Activated CD4-positive, alpha-beta T cell treated with anti-CD3 and anti-CD28 coated beads for 36 hours (primary cell): Measurements from ENCODE around the gene CYP11A1. TPM values are rescaled to one million over a fixed set of nuclear protein-coding genes. Genes with fewer than 3 reads are reported as not detected.
"Not testable (repeated sequence)": the region's sequence is repeated elsewhere in the genome, so short reads cannot be mapped to it uniquely, and the experiment has no call there.

Source experiments
- ATAC-seq: fragments of 200-7000 bp; cut with Tn5 transposase; one replicate; pipeline ENCODE4 v1.10.0; 2021; ENCODE audit warnings: mild to moderate bottlenecking, moderate library complexity
- CTCF ChIA-PET: fragments of 350-600 bp; sonication (Branson Sonifier 250); formaldehyde crosslinking; loops from one replicate; lab custom pipeline; 2021; ENCODE audit warnings: antibody characterized with exemption; lab: Charles Lee
- POLR2A ChIA-PET: fragments of 350-600 bp; sonication (Branson Sonifier 250); formaldehyde crosslinking; loops from one replicate; lab custom pipeline; 2021; ENCODE audit warnings: antibody characterized with exemption, inconsistent platforms; lab: Charles Lee
- DNase-seq: peaks from one replicate; pipeline ENCODE4 v3.0.0-alpha.2; 2020
- H3K27ac Mint-ChIP-seq: one replicate; pipeline ENCODE4 v1.8.0; 2021; ENCODE audit warnings: mixed read lengths
- H3K27me3 Mint-ChIP-seq: one replicate; pipeline ENCODE4 v1.8.0; 2021; ENCODE audit warnings: mixed read lengths
- H3K36me3 Mint-ChIP-seq: one replicate; pipeline ENCODE4 v1.8.0; 2021; ENCODE audit warnings: low read depth, mixed read lengths
- H3K4me1 Mint-ChIP-seq: one replicate; pipeline ENCODE4 v1.8.0; 2021; ENCODE audit warnings: mixed read lengths
- H3K4me3 Mint-ChIP-seq: one replicate; pipeline ENCODE4 v1.8.0; 2021; ENCODE audit warnings: mild to moderate bottlenecking, moderate library complexity, mixed read lengths
- H3K9me3 Mint-ChIP-seq: one replicate; pipeline ENCODE4 v1.8.0; 2021; ENCODE audit warnings: low read depth, mixed read lengths
- intact Hi-C, 2 experiments: fragments of 100-400 bp; cut with DNase I in 1 of 2; cut with micrococcal nuclease in 1 of 2; formaldehyde crosslinking; loops; one replicate each; pipeline versions ENCODE4 v1.14.2 to v1.15.1; 2022 to 2024; cut with DNase I, micrococcal nuclease
- total RNA-seq, 2 experiments: library from RNA; stranded (reverse); gene quantifications; one replicate each; pipeline ENCODE4 v1.2.3, GENCODE V29; 2021

The CYP11A1 gene
- total RNA-seq, 2 experiments from 2014 or later = not detected

- POLR2A ChIA-PET = no interaction called here
- H3K27me3 Mint-ChIP-seq = peaks cover 14% of the 10 kb centered on the region
- intact Hi-C loops = no loop called here
- H3K4me3 Mint-ChIP-seq = no peak overlapping the region
- no peaks in the 10 kb centered on the region for H3K9me3 Mint-ChIP-seq
- H3K4me1 Mint-ChIP-seq = peaks cover 3% of the 10 kb centered on the region
- no peaks in the 10 kb centered on the region for H3K36me3 Mint-ChIP-seq
- no peak for ATAC-seq
- no peak overlapping the region for H3K27ac Mint-ChIP-seq
- CTCF ChIA-PET = interaction anchor here (0.7 to 1.5 kb wide), 7 partner anchors 11 to 272 kb away, joined by 3 to 4 read pairs (median 3); no protein-coding TSS in a partner anchor
- DNase-seq = no peak
These were observed 5.0 kb downstream of the CYP11A1 start for GRCh38 chr15:74362482-74362881.

GRCh38 chr15:74360855-74361254, 6.6 kb downstream of the CYP11A1 start:
- ATAC-seq, H3K9me3 Mint-ChIP-seq, DNase-seq, H3K36me3 Mint-ChIP-seq, POLR2A ChIA-PET, intact Hi-C loops, H3K27ac Mint-ChIP-seq, H3K4me3 Mint-ChIP-seq, H3K27me3 Mint-ChIP-seq, H3K4me1 Mint-ChIP-seq: not testable (repeated sequence)
- CTCF ChIA-PET = interaction anchor here (0.9 kb wide), 1 partner anchor 15 kb away, joined by 3 read pairs; no protein-coding TSS in a partner anchor

GRCh38 chr15:74359376-74359775, 8.1 kb downstream of the CYP11A1 start:
- H3K4me3 Mint-ChIP-seq, CTCF ChIA-PET, H3K36me3 Mint-ChIP-seq, DNase-seq, intact Hi-C loops, H3K9me3 Mint-ChIP-seq, H3K4me1 Mint-ChIP-seq, ATAC-seq, H3K27ac Mint-ChIP-seq: not testable (repeated sequence)
- peaks cover 13% of the 10 kb centered on the region for H3K27me3 Mint-ChIP-seq
- POLR2A ChIA-PET = interaction anchor here (0.7 kb wide), 1 partner anchor 552 kb away, joined by 4 read pairs; no protein-coding TSS in a partner anchor

- H3K4me1 Mint-ChIP-seq, H3K27ac Mint-ChIP-seq, H3K9me3 Mint-ChIP-seq, CTCF ChIA-PET, intact Hi-C loops, POLR2A ChIA-PET, H3K36me3 Mint-ChIP-seq, DNase-seq, H3K4me3 Mint-ChIP-seq, ATAC-seq: not testable (repeated sequence)
- H3K27me3 Mint-ChIP-seq = peaks cover 14% of the 10 kb centered on the region
These were observed 9.9 kb downstream of the CYP11A1 start for GRCh38 chr15:74357514-74357913.

- H3K4me1 Mint-ChIP-seq, ATAC-seq, POLR2A ChIA-PET, intact Hi-C loops, H3K36me3 Mint-ChIP-seq, H3K27ac Mint-ChIP-seq, H3K4me3 Mint-ChIP-seq, CTCF ChIA-PET, H3K9me3 Mint-ChIP-seq, DNase-seq: not testable (repeated sequence)
- peaks cover 14% of the 10 kb centered on the region for H3K27me3 Mint-ChIP-seq
These were observed 11.4 kb downstream of the CYP11A1 start for GRCh38 chr15:74356050-74356449.

- H3K27ac Mint-ChIP-seq, ATAC-seq, H3K4me1 Mint-ChIP-seq, H3K4me3 Mint-ChIP-seq, H3K9me3 Mint-ChIP-seq, DNase-seq, POLR2A ChIA-PET, intact Hi-C loops, H3K36me3 Mint-ChIP-seq, CTCF ChIA-PET: not testable (repeated sequence)
- peaks cover 14% of the 10 kb centered on the region for H3K27me3 Mint-ChIP-seq
These were observed 13.5 kb downstream of the CYP11A1 start for GRCh38 chr15:74353992-74354391.

GRCh38 chr15:74352393-74352910, 15.0 kb downstream of the CYP11A1 start:
- CTCF ChIA-PET = interaction anchor here (0.7 to 0.8 kb wide), 2 partner anchors 30 to 32 kb away, joined by 4 read pairs; no protein-coding TSS in a partner anchor
- Mint-ChIP-seq H3K4me3 (no peak overlapping the region), H3K36me3 (peaks cover 3% of the 10 kb centered on the region), H3K27me3 (peaks cover 14% of the 10 kb centered on the region), H3K9me3 (peaks cover 4% of the 10 kb centered on the region), H3K27ac (no peak overlapping the region), H3K4me1 (no peaks in the 10 kb centered on the region)
- POLR2A ChIA-PET = interaction anchor here (0.7 kb wide), 1 partner anchor 274 kb away, joined by 9 read pairs; no protein-coding TSS in a partner anchor
- no peak for ATAC-seq
- intact Hi-C loops = no loop called here
- DNase-seq = no peak

GRCh38 chr15:74351670-74352069, 15.8 kb downstream of the CYP11A1 start:
- ChIA-PET CTCF (interaction anchor here (0.7 to 0.8 kb wide), 2 partner anchors 30 to 31 kb away, joined by 4 read pairs; no protein-coding TSS in a partner anchor), POLR2A (no interaction called here)
- H3K4me1 Mint-ChIP-seq = no peaks in the 10 kb centered on the region
- peaks cover 14% of the 10 kb centered on the region for H3K27me3 Mint-ChIP-seq
- peaks cover 4% of the 10 kb centered on the region for H3K9me3 Mint-ChIP-seq
- H3K36me3 Mint-ChIP-seq = peaks cover 3% of the 10 kb centered on the region
- H3K4me3 Mint-ChIP-seq = no peak overlapping the region
- no peak overlapping the region for H3K27ac Mint-ChIP-seq
- no peak for ATAC-seq
- intact Hi-C loops = no loop called here
- DNase-seq = no peak

GRCh38 chr15:74350295-74351275, 16.9 kb downstream of the CYP11A1 start:
- ATAC-seq = no peak
- Mint-ChIP-seq H3K4me1 (peaks cover under 1% of the 10 kb centered on the region), H3K27me3 (peaks cover 12% of the 10 kb centered on the region), H3K27ac (no peak overlapping the region), H3K4me3 (no peak overlapping the region), H3K9me3 (peaks cover 4% of the 10 kb centered on the region), H3K36me3 (peaks cover 3% of the 10 kb centered on the region)
- ChIA-PET POLR2A (no interaction called here), CTCF (interaction anchor here (1.0 to 1.1 kb wide), 2 partner anchors 22 to 29 kb away, joined by 4 to 6 read pairs; no protein-coding TSS in a partner anchor)
- DNase-seq = no peak
- intact Hi-C loops = no loop called here

- Mint-ChIP-seq H3K27me3 (peaks cover 2% of the 10 kb centered on the region), H3K4me3 (no peak overlapping the region), H3K36me3 (no peaks in the 10 kb centered on the region), H3K4me1 (peaks cover 5% of the 10 kb centered on the region), H3K9me3 (peaks cover 2% of the 10 kb centered on the region), H3K27ac (no peak overlapping the region)
- intact Hi-C loops = no loop called here
- CTCF ChIA-PET = no interaction called here
- POLR2A ChIA-PET = no interaction called here
- no peak for ATAC-seq
- DNase-seq = no peak
These were observed 18.1 kb downstream of the CYP11A1 start for GRCh38 chr15:74349241-74349778.

- ATAC-seq (no peak), DNase-seq (no peak)
- H3K9me3 Mint-ChIP-seq = no peaks in the 10 kb centered on the region
- no peak overlapping the region for H3K27ac Mint-ChIP-seq
- no peak overlapping the region for H3K4me3 Mint-ChIP-seq
- no peaks in the 10 kb centered on the region for H3K36me3 Mint-ChIP-seq
- H3K27me3 Mint-ChIP-seq = peaks cover 2% of the 10 kb centered on the region
- intact Hi-C loops = no loop called here
- H3K4me1 Mint-ChIP-seq = peaks cover 5% of the 10 kb centered on the region
- ChIA-PET CTCF (no interaction called here), POLR2A (no interaction called here)
These were observed 19.6 kb downstream of the CYP11A1 start for GRCh38 chr15:74347757-74348250.
